Neural progenitor cell (in vitro differentiated cells): ENCODE results near the gene PLEKHG4B.

Experiments
- CTCF ChIP-seq: fragments of 200-600 bp; sonication (generic); IDR thresholded peaks from 2 replicates; pipeline ENCODE4 v1.5.1; 2017; ENCODE audit warnings: antibody characterized with exemption, mild to moderate bottlenecking
- EZH2 ChIP-seq: fragments of 200-600 bp; sonication (generic); IDR thresholded peaks from 2 replicates; pipeline ENCODE4 v1.6.1; 2017; ENCODE audit warnings: antibody characterized with exemption, mild to moderate bottlenecking, moderate library complexity

- TF ChIP-seq EZH2 (no peak), CTCF (no peak)
Measured at GRCh38 chr5:104778-105296, 12.9 kb downstream of the PLEKHG4B start.
